Measurements from ENCODE around the gene TTBK2. TPM values are rescaled to one million over a fixed set of nuclear protein-coding genes. Genes with fewer than 3 reads are reported as not detected.
"Not testable (repeated sequence)": the region's sequence is repeated elsewhere in the genome, so short reads cannot be mapped to it uniquely, and the experiment has no call there.

TTBK2 gene
- total RNA-seq, 1 donor from 2014 or later, result 15.2 TPM

DNA sequence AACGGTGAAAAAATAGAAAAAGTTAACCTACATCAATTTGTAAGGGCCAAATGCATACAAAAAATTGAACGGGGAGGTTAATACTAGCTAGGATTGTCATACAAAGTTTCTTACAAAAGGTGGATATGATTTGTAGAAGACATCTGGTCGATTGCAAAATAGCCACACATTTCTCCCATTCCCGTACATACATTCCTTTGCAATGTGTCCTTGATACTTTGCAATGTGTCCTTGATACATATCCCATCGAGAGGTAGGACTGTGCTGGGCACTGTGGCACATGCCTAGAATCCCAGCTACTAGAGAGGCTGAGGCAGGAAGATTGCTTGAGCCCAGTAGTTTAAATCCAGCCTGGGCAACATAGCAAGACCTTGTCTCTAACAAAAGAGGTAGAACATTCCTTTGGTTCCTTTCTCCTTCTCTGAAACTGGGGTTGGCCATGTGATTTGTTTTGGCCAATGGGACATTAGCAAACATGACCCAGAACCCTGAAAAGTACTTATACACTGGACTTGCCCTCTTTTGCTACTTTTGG lies 9.5 kb downstream of the TTBK2 start:
- intact Hi-C loops (cut with micrococcal nuclease), result no loop called here

DNA sequence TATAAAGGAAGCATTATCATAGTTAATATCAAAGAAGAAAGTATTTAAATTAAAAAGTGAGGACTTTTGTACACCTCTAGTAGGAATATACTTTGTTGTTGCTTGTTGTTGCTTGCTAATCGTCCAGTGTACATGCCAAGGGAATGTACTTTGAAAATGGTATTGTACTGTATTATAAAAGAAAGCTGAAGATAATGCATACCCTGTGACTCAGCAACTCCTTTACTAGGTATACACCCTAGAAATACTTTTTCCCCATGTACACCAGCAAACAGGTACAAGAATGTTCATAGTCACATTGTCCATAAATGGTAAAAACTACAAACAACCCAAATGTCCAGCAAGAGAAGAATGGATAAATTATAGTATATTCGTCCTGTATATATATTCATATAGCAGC lies 12.0 kb downstream of the TTBK2 start:
- intact Hi-C loops (cut with micrococcal nuclease), result no loop called here

DNA sequence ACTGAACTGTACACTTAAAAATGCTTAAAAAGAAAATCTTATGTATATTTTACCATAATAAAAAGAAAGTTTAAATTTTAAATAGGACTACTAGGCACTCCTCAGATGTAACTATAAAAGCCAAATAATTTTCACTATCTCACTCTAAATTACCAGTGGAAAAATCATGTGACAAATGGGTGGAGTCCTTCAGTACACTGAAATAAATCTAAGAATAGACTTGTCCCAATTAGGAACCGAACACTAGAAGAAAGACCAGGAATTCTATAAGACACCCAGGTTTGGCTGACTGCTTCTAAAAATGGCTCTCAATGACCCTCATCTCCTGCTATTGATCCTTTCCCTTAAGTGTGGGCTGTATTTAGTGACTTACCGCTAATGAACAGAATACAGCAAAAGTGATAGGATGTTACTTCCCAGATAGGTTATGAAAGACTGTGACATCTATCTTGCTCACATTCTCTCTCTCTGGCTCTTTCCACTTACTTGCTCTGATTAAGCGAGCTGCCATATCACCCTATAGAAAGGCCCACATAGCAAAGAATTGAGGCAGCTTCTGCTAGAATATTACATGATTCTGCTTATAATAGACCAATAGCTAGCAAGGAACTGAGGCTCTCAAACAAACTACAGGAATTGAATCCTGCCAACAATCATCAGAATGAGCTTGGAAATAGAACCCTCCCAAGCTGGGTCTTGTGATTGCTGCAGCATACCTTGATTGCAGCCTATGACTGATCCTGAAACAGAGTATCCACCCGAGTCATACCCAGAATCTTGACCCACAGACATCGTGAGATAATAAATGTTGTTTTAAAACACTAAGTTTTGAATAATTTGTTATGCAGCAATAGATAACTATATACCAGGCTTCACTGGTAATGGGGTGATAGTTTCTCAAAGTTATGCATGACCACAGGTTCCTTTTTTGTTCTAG lies 16.9 kb downstream of the TTBK2 start:
- intact Hi-C loops (cut with micrococcal nuclease), result no loop called here

DNA sequence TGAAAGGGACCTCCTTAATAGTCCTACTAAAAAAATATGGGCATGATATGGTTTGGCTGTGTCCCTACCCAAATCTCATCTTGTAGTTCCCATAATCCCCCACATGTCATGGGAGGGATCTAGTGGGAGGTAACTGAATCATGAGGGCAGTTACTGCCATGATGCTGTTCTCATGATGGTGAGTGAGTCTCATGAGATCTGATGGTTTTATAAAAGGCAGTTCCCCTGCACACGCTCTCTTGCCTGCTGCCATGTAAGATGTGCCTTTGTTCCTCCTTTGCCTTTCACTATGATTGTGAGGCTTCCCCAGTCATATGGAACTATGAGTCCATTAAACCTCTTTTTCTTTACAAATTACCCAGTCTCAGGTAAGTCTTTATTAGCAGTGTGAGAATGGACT lies 26.7 kb downstream of the TTBK2 start:
- intact Hi-C loops (cut with micrococcal nuclease), result not testable (repeated sequence)

DNA sequence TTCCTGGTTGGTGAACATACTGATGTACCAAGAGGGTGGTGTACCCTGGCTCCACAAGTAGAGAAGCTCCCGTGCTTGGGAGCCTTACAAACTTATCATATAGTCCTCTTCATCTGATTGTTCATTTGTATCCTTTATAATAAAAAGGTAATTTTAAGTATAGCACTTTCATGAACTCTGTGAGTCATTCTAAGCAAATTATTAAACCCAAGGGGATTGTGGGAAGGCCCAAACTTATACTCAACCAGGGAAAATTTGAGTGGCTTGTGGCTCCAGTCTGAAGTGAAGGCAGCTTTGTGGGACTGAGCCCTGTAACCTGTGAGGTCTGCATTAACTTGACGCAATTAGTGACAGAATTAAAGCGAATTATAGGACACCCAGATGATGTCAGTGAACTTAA lies 29.0 kb downstream of the TTBK2 start:
- intact Hi-C loops (cut with micrococcal nuclease), result no loop called here

DNA sequence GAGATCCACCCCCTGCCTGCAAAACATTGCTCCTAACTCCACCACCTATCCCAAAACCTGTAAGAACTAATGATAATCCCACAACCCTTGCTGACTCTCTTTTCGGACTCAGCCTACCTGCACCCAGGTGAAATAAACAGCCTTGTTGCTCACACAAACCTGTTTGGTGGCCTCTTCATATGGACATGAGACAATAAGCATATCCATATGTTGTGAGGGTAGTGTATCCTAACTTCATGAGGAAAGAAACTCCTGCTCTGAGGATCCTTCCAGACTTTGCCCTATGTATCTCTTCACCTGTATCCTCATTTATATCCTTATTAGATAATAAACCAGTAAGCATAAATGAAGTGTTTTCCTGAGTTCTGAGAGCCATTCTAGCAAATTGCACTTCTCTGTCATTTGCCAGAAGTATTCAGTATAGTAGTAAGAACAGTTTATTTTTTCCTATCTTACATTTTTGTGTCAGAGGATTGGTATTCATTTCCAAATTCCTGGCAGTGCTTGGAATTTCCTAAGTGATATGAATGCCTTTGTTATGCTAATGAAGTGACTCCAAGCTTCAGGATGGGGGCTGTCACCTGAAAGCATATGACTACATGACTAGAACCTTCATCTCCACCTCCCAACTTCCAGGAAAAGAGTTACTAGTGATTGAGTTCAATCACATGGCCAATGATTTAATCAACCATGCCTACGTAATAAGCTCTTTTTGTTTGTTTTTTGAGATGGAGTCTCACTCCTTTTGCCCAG lies 30.2 kb downstream of the TTBK2 start:
- intact Hi-C loops (cut with micrococcal nuclease), result no loop called here

DNA sequence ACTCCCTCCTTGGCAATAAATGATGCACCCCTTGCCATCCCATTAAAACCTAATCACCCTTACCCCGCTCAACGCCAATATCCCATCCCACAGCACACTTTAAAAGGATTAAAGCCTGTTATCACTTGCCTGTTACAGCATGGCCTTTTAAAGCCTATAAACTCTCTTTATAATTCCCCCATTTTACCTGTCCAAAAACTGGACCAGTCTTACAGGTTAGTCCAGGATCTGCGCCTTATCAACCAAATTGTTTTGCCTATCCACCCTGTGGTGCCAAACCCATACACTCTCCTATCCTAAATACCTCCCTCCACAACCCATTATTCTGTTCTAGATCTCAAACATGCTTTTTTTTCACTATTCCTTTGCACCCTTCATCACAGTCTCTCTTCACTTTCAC lies 33.2 kb downstream of the TTBK2 start:
- intact Hi-C loops (cut with micrococcal nuclease), result not testable (repeated sequence)

DNA sequence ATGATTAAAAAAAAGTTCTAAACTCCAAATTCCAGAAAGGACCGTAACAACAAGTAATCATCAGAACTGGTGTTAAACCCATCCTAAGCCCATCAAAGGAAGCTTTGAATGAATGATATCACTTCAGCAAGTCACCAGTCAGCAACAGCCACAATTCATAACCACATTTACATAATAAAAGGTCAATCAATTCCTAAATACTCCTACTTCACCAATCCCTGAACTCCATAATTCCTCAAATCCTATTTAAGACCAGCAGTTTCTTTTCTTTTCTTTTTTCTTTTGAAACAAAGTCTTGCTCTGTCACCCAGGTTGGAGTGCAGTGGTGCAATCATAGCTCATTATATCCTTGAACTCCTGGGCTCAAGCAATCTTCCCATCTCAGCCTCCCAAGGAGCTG lies 40.5 kb downstream of the TTBK2 start:
- intact Hi-C loops (cut with micrococcal nuclease), result no loop called here

DNA sequence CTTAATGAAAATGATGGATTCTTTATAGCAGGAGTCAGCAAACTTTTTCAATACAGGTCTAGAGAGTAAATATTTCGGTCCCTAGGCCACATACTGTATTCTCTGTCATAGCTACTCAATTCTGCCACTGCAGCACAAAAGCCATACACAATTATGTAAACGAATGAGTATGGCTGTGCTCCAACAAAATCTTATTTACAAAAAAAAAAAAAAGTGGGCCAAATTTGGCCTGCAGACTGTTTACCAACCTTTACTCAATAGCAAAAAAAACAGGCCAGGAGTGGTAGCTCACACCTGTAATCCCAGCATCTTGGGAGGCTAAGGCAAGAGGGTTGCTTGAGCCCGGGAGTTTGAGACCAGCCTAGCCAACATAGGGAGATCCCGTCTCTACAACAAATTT lies 41.1 kb downstream of the TTBK2 start:
- intact Hi-C loops (cut with micrococcal nuclease), result no loop called here

DNA sequence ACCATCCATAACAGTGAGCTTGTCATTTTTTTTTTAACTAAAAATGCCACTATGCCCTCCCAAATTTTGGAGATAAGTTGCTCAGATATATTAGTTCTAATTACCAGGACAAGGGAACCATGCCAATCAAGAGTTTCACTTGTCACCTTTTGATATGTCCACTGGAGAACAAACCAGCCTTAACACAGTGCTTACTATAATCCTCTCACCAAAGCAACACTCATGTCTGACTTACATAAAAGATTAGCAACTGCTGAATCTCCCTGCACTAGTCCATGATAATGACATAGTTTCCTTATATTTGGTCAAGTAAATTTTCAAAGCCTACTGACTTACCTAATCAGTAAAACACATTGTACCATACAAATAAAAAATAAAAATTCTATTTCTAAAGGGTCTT lies 44.4 kb downstream of the TTBK2 start:
- intact Hi-C loops (cut with micrococcal nuclease), result no loop called here

DNA sequence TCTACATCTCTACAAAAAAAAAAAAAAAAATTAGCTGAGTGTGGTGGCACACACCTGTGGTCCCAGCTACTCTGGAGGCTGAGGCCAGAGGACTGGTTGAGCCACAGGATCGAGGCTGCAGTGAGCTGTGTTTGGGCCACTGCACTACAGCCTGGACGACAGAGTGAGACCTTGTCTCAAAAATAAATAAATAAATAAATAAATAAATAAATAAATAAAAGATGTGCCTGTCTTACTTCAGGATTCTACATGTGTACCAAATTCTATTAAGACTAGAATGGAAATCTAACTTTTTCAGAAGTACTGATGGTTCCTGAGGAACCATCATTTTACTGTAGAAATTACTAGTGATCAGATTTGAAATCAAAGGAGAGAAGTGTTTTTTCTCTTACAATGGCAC lies 51.9 kb downstream of the TTBK2 start:
- intact Hi-C loops (cut with micrococcal nuclease), result no loop called here

DNA sequence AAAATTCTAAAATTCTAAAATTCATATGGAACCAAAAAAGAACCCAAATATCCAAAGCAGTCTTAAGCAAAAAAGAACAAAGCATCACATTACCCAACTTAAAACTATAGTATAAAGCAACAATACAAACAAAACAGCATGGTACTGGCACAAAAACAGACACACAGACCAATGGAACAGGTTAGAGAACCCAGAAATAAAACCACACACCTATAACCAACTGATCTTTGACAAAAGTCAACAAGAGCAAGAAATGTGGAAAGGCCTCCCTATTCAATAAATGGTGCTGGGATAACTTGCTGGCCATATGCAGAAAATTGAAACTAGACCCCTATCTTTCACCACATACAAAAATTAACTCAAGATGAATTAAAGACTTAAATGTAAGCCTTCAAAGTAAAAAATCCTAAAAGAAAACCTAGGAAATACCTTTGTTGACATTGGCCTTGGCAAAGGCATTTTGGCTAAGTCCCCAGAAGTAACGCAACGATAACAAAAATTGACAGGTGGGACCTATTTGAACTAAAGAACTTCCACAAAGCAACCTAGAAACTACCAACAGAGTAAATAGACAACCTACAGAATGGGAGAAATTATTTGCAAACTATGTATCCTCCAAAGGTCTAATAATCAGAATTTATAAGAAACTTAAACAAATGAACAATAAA lies 56.9 kb downstream of the TTBK2 start:
- intact Hi-C loops (cut with micrococcal nuclease), result no loop called here

DNA sequence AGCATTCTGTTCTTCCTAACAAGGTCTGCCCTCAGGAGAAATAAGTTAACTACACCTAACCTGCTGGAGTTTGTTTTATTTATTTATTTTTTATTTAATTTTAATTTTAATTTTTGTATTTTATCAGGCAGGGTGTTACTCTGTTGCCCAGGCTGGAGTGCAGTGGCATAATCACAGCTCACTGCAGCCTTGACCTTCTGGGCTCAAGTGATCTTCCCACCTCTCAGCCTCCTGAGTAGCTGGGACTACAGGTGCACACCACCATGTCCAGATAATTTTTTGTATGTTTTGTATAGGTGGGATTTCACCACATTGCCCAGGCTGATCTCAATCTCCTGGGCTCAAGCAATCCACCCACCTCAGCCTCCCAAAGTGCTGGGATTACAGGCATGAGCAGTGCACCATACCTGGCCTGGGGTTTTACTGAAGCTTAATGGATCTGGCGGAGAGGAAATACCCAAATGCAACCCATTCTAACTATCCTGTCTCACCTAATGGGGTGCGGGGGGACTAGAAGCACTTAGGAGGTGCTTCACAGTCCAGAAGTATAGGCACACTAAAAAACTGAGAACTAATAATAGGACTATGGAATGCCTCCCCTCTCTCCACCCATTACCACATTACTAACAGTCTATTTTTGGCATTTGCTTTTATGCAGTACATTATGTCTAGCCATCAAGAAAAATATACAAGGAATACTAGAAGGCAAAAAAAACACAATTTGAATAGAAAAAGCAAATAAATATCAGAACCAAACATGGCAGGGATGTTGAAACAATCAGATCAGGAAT lies 61.4 kb downstream of the TTBK2 start:
- intact Hi-C loops (cut with micrococcal nuclease), result no loop called here

DNA sequence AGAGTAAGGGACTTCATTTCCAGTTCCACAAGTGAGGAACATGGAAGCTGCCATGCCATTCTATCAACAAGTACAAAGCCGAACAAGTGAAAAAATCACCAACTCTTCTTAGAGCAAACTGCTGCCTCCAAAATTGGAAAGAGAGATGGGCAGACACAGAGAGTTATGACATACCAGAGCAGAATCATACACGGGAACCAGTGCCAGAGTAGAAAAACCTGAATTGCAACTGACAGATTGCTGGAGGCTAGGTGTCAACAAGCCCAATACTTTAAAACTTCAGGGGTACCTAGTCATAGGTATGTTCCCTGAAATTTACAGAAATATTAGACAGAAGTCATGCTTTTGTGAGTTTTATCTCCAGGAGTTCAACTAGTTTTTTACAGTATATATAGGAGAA lies 62.0 kb downstream of the TTBK2 start:
- intact Hi-C loops (cut with micrococcal nuclease), result no loop called here

DNA sequence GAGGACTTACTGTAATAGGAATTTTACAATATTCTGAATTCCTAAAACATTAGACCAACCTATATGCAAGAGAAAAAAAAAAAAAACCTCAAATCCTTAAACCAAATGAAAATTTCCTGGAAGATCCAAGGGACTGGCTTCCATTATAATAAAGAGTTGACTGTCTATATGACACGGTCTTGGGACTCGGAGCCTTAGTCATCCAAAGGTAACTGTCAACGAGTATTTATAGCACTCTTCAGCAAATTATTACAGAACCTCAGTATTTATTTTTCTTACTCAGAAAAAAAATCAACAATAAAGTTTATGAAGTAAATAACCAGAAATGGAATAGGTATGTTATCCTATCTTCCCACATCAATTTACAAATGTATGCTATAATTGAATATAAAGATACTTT lies 66.0 kb downstream of the TTBK2 start:
- intact Hi-C loops (cut with micrococcal nuclease), result no loop called here

DNA sequence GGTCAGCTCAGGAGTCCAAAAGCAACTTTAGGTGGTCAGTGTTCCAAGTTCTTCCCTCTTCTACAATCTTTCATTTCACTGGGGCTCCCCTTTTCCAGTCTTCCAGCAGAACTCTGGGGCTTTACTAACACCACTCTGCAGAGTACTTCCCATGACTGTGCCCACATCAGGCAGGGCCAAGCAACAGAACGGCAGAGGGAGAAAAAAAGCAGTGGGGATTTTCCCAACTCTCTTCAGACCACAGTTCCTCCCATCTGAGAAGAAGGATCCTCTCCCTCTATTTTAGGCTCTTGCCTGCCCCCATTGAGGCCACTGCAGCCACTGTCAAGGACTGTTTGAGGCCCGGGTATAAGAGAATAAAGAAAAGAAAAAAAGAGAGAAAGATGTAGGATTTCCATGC lies 70.7 kb downstream of the TTBK2 start:
- intact Hi-C loops (cut with micrococcal nuclease), result no loop called here

DNA sequence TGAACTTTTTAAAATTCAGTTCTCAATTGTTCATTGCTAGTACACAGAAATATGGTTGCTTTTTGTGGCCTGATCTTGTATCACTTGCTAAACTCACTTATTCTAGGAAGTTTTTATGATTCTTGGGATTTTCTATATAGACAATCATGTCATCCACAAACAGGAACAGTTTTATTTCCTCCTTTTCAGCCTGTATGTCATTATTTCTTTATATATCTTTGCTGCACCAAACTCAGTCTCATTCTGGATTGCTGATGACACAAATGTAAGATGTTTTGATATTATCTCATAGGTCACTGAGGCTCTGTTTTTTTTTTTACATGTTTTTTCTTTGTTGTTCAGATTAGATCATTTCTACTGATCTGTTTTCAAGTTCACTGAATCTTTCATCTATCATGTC lies 71.7 kb downstream of the TTBK2 start:
- intact Hi-C loops (cut with micrococcal nuclease), result no loop called here

DNA sequence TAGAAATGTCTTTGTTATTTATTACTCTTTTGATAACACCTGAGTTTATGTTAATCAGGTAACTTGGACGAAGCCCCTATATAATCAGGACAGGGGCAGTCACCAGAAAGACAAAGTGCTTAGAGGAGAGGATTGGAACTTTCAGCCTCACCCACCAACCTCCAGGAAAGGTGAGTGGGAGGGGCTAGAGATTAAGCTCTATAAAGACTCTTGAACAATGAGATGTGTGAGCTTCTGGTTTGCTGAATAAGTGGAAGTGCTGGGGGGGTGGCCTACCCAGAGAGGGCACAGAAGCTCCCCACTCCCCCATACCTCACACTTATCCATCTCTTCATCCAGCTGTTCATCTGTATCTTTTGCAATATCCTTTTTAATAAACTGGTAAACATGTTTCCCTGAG lies 73.9 kb downstream of the TTBK2 start:
- intact Hi-C loops (cut with micrococcal nuclease), result no loop called here

DNA sequence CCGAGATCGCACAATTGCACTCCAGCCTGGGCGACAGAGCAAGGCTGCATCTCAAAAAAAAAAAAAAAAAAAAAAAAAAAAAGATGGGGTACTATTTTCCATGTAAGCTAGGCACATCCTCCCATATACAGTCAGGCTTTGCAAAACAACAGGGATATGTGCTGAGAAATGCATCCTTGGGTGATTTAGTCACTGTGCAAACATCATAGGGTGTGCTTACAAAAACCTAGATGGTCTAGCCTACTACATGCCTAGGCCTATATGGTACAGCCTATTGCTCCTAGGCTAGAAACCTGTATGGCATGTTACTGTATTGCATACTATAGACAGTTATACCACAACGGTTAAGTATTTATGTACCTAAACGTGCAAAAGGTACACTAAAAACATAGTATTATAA lies 75.0 kb downstream of the TTBK2 start:
- intact Hi-C loops (cut with micrococcal nuclease), result no loop called here

DNA sequence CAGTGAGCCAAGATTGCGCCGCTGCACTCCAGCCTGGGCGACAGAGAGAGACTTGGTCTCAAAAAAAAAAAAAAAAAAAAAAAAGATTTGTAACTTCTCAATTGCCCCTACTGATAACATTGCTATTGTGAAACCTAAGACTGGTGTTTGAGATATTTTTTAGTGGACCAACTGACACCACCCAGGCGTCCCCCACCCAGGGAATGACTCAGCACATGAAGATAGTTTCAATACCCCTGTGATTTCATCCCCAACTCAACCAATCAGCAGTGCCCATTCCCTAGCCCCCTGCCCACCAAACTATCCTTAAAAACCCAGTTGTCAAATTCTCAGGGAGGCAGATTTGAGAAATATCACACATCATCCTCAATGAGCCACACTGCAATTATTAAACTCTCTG lies 76.9 kb downstream of the TTBK2 start:
- intact Hi-C loops (cut with micrococcal nuclease), result no loop called here

DNA sequence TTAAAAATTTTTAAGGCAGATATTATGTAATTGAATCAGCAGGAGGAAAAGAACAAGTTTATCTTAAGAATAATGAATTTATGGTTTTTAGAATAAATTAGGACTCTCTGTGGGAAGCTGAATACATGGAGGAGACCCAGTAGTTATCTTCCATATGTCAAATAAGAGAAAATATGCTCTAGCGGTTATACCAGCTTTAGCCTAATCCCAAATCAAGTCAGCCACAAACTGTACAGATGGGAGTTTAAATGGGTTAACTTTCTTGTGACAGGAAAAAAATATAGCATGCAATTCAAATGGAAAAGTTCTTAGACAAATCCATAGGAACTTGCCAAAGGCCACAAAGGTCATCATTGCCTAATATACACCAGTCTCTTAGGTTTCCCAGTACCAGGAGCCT lies 84.3 kb downstream of the TTBK2 start:
- intact Hi-C loops (cut with micrococcal nuclease), result no loop called here
